Measurements from ENCODE around the gene ASGR1.

The ASGR1 gene

DNA sequence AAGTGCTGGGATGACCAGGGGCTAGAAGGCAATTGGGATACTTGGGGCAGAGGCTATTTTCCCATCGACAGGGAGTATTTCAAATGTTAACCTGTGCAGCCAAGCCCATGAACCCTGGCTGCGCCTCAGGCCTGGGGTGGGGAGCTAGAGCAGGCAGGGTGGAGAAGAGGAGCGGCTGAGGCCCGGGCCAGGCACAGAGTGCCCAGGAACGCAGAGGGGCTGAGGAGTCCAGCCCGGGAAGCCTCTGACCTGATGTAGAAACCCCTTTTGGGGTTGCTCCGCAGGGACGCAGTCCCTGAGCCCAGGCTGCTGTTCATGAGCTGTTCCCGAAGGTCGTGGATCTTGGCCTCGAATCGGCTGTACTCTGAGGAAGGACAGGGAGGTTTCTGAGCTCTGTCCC lies 16.8 kb upstream of the ASGR1 start:
- TF ChIP-seq, protein P1, sequence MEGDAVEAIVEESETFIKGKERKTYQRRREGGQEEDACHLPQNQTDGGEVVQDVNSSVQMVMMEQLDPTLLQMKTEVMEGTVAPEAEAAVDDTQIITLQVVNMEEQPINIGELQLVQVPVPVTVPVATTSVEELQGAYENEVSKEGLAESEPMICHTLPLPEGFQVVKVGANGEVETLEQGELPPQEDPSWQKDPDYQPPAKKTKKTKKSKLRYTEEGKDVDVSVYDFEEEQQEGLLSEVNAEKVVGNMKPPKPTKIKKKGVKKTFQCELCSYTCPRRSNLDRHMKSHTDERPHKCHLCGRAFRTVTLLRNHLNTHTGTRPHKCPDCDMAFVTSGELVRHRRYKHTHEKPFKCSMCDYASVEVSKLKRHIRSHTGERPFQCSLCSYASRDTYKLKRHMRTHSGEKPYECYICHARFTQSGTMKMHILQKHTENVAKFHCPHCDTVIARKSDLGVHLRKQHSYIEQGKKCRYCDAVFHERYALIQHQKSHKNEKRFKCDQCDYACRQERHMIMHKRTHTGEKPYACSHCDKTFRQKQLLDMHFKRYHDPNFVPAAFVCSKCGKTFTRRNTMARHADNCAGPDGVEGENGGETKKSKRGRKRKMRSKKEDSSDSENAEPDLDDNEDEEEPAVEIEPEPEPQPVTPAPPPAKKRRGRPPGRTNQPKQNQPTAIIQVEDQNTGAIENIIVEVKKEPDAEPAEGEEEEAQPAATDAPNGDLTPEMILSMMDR (IDR thresholded peaks at IDR 0.05; ENCODE audit: low read depth, low read length), result no peak

DNA sequence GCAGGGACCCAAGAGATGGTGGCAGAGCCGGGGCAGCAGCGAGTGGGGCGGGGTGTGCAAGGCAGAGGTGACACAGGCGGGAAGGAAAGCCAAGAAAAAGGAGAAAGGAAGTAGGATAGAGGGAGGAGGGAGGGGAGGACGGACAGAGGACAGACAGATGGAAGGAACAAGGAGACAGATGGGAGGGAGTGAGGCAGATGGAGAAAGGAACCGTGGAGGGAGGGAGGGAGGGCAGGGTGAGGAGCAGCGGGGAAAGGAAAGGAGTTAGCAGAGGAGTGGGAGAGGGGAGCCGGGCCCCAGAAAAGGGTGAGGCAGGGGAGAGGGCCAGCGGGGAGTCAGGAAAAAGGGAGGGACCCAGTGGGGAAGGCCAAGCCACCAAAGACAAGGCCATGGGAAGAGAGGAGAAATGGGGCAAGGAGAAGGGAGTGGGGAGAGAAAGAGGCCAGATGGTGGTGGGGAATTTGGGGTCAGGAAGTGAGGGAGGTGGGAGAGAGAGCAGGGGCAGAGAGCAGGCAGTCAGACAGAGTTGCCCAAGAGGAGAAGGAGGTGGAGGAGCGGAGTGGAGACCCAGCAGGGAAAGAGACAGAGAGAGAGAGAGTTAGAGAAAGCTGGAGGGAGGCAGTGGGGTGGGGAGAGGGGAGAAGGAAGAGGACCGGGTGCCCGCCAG lies 13.2 kb upstream of the ASGR1 start:
- TF ChIP-seq, protein P1 (IDR thresholded peaks at IDR 0.05; ENCODE audit: low read depth, low read length), result no peak
- DNase-seq (ENCODE audit: extremely low read depth, low read depth), result no peak

More for the DNA sequence above, 16.8 kb upstream of the ASGR1 start:
- no peak for DNase-seq (ENCODE audit: extremely low read depth, low read depth)

DNA sequence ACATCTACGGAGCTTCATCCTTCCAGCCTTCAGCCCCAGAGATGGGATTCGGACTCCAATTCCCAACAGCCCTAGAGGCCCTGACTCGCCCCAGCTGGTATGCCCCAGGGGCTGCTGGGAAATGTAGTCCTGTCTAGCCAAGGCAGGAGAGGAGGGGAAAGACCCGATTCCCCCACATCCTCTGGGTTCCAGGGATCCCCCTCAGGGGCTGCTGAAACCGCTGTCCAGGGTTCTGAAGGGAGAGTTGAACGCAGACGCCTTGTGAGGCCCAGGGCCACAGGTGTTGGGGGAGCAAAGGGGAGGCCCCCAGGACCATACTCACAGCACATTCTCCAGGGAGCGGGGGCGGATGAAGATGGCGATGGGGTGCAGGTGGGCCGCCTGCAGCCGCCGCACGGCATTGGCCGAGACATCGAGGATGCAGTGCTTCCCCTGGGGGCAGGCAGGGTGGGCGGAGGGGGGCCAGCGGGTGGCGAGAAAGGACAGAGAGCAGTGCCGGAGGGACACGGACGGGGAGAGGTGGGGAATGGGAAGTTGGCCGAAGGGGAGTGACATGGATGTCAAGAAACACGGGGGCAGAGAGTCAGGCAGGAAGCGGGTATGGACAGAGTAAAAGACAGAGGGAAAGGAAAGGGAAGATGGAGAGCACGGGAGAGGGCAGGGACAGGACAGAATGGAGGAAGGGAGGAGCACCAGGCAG lies 12.6 kb upstream of the ASGR1 start:
- TF ChIP-seq, protein P1 (IDR thresholded peaks at IDR 0.05; ENCODE audit: low read depth, low read length), result no peak
- no peak for DNase-seq (ENCODE audit: extremely low read depth, low read depth)

DNA sequence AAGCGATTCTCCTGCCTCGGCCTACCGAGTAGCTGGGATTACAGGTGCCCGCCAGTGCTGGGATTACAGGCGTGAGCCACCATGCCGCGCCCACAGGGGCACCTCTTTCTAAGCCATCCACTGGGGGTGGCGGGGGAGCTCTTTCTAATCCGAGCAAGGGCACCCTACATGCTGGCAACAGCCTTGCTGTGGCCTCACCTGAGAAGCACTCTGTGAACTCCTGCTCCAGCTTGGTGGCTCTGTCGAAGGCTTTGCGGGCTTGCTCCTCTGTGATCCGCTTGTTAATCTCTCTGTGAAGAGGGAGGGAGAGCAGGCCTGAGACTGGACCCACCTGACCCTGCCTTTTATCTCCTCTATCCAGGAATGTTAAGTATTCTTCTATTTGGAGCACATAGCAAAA lies 11.9 kb upstream of the ASGR1 start:
- TF ChIP-seq, protein P1 (IDR thresholded peaks at IDR 0.05; ENCODE audit: low read depth, low read length), result no peak
- no peak for DNase-seq (ENCODE audit: extremely low read depth, low read depth)

DNA sequence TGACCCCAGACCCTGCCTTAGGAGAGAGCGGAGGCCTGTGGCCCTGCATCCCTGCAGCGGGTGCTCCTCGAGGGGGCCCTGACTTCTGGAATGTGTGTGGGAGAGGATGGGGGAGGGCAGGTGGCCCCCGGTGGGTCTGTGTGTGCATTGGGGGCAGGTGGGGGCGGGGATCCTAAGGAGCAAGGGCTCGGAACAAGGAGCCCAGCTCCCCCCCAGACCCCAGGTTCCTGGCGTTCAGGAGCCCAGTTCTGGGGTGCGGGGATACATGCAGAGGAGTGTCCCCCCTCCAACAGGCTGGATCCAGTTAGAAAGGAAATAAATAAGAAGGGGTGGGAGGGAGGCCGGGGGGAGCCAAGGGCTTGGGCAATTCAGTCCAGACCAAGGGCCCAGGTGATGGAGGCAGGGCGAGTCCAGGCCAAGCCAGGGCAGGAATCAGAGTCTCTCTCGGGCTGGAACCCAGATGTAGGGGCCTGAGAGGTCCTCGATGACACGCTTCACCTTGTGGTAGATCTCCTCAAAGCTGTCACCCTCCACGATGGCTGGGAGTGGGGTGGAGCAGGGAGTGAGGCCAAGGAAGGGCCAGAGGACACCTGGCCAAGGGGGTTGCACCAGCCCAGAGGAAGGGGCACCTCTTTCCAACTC lies 11.2 kb upstream of the ASGR1 start:
- DNase-seq (ENCODE audit: extremely low read depth, low read depth), result no peak
- TF ChIP-seq, protein P1 (IDR thresholded peaks at IDR 0.05; ENCODE audit: low read depth, low read length), result no peak

DNA sequence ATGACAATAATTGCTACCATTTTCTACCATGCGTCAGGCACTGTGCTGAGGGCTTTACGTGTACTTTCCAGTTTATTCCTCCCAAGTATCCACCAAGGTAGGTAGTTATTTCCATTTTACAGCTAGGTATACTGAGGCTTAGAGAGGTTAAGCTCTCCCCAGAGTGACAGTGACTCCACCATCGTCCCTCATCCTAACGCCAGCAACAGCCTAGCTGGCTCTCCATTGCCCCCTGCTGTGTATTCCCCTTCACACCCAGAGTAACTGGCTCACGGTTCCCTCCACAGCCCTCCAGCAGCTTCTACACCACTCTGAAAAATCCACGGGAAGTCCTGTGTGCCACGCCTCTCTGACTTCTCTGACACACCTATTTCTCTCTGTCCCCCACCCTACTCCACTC lies 7.1 kb upstream of the ASGR1 start:
- TF ChIP-seq, protein P1 (IDR thresholded peaks at IDR 0.05; ENCODE audit: low read depth, low read length), result peak; percentile 3; the same call in 1 of the 2 replicates
- DNase-seq (ENCODE audit: extremely low read depth, low read depth), result no peak

DNA sequence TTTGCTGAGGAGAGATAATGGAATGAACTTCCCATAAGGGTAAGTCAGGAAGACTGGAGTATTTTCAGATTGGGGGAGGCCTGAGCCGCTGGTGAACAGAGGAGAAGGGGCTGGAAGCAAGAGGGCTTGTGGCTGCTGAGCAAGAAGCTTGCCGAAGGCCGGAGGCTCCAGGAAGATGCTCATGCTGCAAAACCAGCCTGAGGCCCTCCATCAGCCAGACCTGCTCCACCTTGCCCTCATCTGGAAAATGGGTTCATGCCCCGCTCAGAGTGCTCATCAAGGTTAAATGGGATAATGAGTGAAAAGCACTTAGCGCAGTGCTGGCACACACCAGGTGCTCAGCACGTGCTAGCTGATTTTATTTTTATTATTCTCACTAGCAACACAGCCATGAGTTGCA lies 5.5 kb upstream of the ASGR1 start:
- TF ChIP-seq, protein P1 (IDR thresholded peaks at IDR 0.05; ENCODE audit: low read depth, low read length), result no peak
- DNase-seq (ENCODE audit: extremely low read depth, low read depth), result no peak
